ENCODE data around the gene TIMM9.
A peak's percentile ranks its signal among the peaks of the same experiment; 100 is the strongest.

DNA sequence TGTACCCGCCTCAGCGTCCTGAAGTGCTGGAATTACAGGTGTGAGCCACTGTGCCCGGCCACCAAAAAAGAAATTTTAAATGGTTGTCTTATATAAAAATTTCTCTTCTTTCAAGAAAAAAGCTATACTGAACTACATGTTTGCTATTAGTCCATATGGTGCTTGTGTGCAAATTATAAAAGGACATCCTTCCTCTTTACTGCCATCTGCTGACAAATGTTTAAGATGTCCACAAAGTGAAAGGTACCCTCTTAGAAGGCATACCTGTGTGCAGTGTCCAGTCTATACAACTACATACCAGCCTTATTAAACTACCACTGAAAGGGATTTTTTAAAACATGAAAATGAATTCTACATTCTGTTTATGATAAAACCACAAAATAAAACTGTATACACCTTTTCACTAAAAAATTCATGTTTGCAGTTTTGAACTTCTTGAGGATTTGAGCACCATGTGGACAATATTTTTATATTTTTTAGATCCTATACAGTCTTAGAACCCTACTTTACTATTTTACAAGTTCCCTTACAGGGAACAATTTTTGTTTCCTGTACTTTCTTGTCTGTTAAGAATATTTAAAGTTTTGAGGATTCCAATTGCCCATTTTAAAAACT lies 64.4 kb downstream of the TIMM9 start:
- TF ChIP-seq, protein P1, sequence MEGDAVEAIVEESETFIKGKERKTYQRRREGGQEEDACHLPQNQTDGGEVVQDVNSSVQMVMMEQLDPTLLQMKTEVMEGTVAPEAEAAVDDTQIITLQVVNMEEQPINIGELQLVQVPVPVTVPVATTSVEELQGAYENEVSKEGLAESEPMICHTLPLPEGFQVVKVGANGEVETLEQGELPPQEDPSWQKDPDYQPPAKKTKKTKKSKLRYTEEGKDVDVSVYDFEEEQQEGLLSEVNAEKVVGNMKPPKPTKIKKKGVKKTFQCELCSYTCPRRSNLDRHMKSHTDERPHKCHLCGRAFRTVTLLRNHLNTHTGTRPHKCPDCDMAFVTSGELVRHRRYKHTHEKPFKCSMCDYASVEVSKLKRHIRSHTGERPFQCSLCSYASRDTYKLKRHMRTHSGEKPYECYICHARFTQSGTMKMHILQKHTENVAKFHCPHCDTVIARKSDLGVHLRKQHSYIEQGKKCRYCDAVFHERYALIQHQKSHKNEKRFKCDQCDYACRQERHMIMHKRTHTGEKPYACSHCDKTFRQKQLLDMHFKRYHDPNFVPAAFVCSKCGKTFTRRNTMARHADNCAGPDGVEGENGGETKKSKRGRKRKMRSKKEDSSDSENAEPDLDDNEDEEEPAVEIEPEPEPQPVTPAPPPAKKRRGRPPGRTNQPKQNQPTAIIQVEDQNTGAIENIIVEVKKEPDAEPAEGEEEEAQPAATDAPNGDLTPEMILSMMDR (IDR thresholded peaks at IDR 0.05) = peak in 2 of 7 experiments; percentile 6 to 8
- TF ChIP-seq POLR2AphosphoS5 (IDR thresholded peaks at IDR 0.05) = no peak
